Measurements from ENCODE around the gene GSTA2.
"Not testable (repeated sequence)": the region's sequence is repeated elsewhere in the genome, so short reads cannot be mapped to it uniquely, and the experiment has no call there.

The GSTA2 gene

DNA sequence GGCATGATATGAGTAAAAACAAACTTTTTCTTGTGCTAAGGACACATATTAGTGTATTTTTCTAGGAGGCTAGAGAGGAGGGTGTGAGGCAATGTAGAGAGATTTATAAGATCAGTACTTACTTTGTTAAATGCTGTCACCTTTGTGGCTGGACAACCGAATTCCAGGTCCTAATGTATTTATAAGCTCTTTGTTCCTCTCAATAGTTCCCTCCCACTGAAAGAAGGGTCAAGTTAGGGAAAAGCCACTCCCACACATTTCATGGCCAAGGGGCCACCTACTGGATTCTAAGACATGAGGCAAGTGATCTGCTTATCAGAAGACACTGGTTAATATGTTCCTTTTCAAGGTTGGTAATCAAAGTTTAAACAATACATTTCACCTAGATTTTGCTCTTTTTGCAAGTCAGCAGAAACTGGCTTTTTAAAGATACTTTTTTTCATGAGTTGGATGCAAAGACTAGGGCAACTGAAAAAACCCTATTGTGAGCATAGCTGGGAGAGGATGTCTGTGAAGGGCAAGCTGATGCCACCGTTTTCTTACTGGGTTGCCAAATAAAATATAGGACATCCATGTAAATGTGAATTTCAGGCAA is at the start of gene GSTA2:
TSS of gene GSTA2 (minus strand) at position 154 of the 595 bp plus-strand sequence. CDS start 5,528 bp downstream, outside the sequence.
- not testable (repeated sequence) for FAIRE-seq

DNA sequence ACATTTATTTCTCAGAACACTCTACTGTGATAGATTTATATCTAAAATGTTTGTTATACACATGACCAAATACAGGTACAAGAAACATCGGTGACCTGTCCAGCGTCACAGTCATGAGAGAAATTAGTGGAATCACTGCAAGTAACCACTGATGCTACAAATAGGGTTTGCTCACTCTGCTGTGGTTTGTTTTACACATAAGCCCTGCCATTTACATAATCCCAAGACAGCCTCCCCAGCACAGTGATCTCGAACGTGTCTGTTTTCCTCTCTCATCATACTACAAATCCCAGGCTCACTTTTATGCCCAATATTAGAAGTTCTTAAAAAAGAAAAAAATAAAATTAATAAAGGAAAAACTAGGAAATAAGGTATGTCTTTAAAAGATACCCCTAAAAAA is 46.5 kb upstream of the GSTA2 start:
- not testable (repeated sequence) for FAIRE-seq

DNA sequence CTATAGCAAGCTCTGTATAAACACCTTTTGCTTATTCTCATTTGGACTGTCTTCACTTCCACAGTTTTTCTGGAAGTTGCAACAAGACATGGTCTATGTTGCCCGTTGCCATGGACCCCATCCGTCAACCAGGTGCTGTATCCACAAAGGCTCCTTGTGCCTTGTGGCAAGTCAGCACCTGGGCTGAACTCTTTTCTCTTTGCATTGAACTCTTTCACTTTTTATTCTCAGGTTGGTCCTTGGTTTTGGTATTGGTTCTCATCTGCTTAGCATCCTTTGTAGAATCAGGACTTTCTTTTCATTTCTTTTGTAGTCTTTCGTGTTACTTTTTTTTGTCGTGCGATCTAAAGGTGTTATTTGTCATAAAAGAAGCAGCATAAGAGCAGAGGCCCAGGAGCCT is 45.4 kb upstream of the GSTA2 start:
- no peak for FAIRE-seq

DNA sequence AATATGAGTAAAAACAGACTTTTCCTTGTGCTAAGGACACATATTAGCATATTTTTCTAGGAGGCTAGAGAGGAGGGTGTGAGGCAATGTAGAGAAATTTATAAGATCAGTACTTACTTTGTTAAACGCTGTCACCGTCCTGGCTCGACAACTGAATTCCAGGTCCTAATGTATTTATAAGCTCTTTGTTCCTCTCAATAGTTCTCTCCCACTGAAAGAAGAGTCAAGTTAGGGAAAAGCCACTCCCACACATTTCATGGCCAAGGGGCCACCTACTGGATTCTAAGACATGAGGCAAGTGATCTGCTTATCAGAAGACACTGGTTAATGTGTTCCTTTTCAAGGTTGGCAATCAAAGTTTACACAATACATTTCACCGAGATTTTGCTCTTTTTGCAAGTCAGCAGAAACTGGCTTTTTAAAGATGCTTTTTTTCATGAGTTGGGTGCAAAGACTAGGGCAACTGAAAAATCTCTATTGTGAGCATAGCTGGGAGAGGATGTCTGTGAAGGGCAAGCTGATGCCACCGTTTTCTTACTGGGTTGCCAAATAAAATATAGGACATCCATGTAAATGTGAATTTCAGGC is 40.5 kb upstream of the GSTA2 start, which contains the start of gene GSTA1:
TSS of gene GSTA1 (minus strand) at position 149 of the 588 bp plus-strand sequence. CDS start 4,549 bp downstream, outside the sequence.
- FAIRE-seq: not testable (repeated sequence)

DNA sequence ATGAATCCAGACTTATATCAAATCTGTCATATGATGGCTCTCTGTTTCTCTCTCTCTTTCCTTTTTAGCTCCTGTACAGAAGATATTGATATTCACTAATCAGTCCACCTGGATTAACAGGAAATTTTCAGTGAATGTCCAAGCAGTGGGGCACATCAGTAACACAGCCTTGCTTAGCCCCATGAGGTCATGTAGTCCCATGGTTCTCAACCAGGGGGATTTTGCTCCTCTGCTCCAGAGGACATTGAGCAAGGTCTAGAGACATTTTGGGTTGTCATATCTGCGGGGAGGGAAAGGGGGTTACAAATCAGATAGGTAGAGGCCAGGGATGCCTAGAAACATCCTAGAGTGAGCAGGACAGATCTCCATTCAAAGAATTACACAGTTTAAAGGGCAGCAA is 39.5 kb upstream of the GSTA2 start:
- FAIRE-seq: no peak

DNA sequence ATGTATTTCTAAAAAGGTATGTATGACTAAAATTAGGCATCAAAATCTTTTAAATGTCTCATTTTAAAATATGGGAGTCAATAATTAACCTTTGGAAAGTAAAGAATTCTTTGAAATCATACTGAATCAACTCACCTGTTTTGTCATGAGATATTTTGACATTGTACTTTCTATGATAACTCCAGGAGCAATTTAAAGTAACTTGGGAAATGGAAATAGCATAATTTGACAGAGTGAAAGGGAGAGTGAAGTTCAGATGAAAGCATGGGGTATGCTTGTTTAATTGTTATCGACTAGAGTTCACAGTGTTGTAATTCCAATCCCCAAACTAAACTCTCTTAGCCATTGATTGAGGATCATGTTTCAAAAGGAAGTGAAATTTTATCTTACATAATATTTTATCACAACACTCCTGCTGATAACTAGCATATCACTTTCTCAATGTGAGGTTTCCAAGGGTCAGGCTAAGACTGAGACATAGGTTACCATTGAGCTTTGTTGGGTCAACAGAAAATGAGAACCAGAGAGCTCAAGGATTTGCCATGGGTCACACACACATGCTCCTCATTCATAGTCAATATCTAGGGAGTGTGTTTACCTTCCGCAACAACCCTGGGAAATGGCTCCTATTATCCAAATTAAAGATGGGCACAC is 38.0 kb upstream of the GSTA2 start:
- no peak for FAIRE-seq

DNA sequence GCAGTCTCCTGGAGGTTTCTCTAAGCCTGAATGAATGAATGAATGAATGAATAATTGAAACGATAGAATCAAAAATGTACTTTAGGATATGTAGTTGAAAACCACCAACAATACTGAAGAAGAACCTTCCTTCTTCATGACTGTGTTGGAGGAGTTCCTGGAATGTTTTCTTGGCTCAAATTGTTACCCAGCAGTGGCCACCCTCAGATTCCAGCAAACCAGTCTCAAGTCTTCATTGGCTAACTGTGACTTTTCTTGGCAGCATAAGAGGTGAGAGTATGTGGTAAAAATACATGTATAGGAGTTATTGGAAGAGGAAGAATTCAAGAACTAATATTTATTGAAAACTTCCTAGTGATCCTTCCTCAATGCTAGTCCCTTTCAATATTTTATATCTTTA is 36.0 kb upstream of the GSTA2 start:
- not testable (repeated sequence) for FAIRE-seq

DNA sequence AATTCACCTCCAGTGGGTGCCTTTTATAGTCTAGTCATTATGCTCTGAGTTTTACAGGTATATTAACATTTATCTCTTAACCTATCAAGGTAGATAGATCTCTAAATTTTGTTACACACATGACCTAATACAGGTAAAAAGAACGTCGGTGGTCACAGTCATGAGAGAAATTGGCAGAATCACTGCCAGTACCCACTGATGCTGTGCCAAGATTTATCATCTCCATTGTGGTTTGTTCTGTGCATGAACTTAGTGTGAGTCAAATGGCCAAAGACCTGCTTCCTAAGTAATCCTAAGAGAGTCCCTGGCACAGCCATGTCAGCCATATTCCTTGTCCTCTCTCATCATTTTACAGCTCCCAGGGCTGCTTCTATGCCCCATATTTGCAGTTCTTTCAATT is 31.1 kb upstream of the GSTA2 start:
- not testable (repeated sequence) for FAIRE-seq

DNA sequence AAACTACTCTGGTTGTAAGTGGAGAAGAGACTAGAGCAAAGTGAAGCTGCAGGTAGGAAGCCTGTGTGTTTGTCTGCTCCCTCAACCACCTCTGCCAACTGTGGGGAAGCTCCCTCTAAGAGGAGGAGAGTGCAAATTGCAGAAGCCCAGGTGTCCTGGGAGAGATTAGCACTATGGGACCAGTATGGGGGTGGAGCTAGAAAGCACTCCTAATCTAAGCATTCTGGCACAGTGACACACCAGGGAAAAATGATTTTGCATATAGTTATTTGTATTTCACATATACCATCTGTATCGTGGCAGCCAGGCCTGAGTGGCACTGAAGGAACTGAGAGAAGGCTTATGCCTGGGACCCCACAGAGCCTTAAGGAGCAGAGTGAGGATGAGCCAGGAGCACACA is 27.6 kb upstream of the GSTA2 start:
- no peak for FAIRE-seq

DNA sequence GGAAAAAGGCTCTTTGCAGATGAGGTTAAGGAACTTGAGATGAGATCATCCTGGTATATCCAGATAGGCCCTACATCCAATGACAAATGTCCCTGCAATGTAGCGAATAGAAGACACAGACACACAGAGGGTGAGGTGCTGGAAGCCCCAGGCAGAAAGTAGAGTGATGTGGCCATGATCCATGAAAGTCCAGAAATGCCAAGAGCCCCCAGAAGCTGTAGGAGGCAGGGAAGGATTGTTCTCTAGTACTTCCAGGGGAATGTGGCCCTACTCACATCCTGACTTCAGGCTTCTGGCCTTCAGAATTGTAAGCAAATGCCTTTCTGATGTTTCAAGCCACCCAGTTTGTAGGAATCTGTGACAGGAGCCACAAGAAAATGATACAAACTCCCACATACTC is 26.4 kb upstream of the GSTA2 start:
- not testable (repeated sequence) for FAIRE-seq

DNA sequence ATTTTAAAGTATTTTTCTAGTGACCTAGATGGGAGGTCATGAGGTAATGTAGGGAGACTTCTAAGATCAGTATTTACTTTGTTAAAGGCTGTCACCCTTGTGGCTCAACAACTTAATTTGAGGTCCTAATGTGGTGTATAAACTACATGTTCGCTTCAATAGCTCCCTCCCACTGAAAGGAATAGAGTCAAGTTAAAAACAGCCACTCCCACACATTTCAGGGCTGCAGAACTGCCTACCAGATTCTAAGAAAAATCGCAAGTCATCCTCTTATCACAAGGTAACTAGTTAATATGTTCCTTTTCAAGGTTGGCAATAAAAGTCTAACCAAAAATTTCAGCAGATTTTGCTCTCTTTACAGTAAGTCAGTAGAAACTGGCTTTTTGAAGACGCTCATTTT is 25.2 kb upstream of the GSTA2 start:
- peak; percentile 33 for FAIRE-seq

DNA sequence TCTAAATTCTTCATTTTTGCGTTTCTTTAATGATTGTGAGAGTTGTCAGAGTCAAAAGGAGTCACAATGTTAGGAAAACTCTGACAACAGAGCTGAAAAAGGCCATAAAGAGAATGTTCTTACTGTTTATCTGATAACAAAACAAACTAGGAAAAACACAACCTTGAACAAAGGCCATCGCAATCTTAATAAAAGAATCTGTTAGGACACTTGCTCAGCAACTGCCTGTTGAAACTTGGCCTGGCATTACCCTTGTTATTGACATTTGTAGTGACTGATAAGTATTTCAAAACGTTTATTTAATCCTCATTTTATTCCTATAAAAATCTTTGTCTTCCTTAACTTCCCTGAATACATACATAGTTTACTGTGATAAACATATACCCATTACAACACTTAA is 24.6 kb upstream of the GSTA2 start:
- no peak for FAIRE-seq

DNA sequence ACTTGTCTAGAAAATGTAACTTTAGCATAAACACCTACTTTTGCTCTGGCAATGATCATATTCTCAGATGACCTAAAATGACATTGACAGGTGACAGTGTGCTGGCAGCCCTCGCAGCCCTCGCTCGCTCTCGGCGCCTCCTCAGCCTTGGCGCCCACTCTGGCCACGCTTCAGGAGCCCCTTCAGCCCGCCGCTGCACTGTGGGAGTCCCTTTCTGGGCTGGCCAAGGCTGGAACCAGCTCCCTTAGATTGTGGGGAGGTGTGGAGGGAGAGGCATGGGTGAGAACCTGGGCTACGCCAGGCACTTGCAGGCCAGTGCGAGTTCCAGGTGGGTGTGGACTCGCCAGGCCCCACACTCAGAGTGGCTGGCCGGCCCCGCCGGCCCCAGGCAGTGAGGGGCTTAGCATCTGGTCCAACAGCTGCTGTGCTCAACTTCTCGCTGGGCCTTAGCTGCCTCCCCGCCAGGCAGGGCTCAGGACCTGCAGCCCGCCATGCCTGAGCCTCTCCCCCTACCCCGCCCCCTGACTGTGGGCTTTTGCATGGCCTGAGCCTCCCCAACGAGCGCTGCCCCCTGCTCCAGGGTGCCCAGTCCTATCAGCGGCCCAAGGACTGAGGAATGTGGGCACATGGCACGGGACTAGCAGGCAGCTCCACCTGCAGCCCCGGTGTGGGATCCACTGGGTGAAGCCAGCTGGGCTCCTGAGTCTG is 23.1 kb upstream of the GSTA2 start:
- FAIRE-seq: no peak

DNA sequence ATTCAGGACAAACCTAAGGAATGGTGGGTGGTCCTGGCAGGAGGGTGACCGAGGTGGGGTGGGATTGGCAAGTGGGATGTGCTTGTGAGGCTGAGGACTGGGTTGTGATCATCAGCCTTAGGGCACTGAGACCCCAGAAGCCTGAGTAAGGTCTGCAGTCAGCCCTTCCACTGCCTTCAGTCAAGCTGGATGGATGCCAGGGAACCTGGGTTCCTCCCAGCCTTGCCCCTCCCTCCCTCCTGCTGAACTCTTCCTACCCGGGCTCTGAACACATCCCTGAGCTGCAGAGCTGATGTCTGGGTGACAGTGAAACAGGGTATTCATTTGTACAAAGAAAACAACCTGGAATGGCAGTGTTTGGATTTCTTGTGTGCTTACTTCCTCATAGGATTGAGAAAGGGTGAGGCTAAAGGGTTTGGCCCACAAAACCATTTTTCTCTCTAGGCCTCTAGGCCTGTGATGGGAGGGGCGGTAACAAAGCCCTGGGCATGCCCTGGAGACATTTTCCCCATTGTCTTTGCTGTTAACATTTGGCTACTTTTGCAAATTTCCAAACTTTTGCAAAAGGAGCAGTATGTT is 19.5 kb upstream of the GSTA2 start:
- not testable (repeated sequence) for FAIRE-seq

DNA sequence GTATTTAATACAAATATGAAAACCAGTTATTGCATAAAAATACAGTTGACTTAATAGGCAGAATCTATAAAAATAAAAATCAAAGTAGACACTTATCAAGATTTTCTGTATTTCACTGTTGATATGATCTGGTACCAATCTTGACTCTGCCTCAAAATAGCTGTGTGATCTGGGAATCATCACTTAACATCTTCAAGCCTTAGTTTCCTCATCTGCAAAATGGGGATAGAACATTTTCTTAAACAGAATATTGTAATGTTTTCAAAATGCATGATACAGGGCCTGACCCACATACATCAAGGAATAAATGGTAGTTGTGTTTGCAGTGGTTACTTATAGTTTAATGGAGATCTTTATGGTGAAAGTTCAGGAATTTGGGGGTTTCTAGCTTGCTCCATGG is 18.9 kb upstream of the GSTA2 start:
- not testable (repeated sequence) for FAIRE-seq

DNA sequence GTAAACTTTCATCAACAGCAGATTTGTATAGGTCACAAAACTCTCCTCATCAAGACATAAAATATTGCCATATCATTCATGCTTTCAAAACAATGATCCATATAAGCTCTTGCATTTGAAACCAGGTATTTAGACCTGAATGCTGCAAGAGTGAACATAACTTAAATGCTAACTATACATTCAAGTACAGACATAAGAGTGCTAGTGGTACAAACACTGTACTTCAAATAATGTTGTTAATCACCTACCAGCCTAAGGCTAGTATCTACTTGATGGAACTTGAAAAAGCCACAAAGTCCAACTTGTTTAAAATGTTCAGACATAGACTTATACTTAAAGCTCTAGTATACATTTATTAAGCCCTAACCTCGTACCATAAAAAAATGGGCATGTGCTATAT is 16.0 kb upstream of the GSTA2 start:
- no peak for FAIRE-seq

DNA sequence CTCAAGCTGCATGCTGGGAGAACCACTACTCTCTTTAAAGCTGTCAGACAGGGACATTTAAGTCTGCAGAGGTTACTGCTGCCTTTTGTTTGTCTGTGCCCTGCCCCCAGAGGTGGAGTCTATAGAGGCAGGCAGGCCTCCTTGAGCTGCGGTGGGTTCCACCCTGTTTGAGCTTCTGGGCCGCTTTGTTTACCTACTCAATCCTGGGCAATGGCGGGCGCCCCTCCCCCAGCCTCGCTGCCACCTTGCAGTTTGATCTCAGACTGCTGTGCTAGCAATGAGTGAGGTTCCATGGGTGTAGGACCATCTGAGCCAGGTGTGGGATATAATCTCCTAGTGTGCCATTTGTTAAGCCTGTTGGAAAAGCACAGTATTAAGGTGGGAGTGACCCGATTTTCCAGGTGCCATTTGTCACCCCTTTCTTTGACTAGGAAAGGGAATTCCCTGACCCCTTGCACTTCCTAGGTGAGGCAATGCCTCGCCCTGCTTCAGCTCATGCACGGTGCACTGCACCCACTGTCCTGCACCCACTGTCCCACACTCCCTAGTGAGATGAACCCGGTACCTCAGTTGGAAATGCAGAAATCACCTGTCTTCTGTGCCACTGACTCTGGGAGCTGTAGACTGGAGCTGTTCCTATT is 13.6 kb upstream of the GSTA2 start:
- FAIRE-seq: not testable (repeated sequence)

DNA sequence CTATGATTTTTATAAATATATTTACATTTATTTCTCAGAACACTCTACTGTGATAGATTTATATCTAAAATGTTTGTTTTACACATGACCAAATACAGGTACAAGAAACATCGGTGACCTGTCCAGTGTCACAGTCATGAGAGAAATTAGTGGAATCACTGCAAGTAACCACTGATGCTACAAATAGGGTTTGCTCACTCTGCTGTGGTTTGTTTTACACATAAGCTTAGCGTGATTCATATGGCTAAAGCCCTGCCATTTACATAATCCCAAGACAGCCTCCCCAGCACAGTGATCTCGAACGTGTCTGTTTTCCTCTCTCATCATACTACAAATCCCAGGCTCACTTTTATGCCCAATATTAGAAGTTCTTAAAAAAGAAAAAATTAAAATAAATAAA is 6.1 kb upstream of the GSTA2 start:
- not testable (repeated sequence) for FAIRE-seq

DNA sequence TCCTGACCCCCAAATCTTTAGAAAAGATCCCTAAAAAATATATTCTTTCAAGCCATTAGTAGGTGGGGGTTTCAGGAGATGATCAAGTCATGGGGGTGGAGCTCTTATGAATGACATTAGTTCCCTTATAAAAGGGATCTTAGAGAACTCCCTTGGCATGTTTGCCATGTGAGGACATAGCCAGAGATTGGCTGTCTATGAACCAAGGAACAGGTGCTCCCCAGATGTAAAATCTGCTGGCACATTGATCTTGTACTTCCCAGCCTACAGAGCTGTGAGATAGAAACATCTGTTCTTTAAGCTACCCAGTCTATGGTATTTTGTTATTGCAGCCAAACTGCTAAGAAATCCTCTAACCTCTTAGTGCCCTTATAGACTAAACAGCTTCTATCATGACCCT is 4.4 kb upstream of the GSTA2 start:
- FAIRE-seq: not testable (repeated sequence)

DNA sequence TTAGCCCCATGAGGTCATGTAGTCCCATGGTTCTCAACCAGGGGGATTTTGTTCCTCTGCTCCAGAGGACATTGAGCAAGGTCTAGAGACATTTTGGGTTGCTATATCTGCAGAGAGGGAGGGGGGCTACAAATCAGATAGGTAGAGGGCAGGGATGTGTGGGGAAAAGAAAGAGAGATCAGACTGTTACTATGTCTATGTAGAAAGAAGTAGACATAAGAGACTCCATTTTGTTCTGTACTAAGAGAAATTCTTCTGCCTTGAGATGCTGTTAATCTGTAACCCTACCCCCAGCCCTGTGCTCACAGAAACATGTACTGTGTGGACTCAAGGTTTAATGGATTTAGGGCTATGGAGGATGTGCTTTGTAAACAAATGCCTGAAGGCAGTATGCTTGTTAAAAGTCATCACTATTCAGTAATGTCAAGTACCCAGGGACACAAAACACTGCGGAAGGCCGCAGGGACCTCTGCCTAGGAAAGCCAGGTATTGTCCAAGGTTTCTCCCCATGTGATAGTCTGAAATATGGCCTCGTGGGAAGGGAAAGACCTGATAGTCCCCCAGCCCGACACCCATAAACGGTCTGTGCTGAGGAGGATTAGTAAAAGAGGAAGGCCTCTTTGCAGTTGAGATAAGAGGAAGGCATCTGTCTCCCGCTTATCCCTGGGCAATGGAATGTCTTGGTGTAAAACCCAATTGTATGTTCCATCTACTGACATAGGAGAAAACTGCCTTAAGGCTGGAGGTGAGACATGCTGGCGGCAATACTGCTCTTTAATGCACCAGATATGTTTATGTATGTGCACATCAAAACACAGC is 1.4 kb downstream of the GSTA2 start:
- not testable (repeated sequence) for FAIRE-seq

DNA sequence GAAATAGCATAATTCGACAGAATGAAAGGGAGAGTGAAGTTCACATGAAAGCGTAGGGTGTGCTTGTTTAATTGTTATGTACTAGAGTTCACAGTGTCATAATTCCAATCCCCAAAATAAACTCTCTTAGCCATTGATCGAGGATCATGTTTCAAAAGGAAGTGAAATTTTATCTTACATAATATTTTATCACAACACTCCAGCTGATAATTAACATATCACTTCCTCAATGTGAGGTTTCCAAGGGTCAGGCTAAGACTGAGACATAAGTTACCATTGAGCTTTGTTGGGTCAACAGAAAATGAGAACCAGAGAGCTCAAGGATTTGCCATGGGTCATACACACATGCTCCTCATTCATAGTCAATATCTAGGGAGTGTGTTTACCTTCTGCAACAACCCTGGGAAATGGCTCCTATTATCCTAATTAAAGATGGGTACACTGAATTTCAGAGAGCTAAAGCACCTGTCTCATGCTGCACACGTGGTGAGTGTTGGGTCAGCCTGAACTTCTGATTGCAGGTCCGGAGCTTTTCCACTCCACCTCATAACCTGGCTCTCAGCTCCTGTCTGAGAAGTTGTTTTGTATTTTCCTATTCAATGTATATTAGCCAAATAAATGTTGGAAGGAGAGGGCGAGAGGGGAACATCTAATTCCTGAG is 3.0 kb downstream of the GSTA2 start:
- FAIRE-seq: peak; percentile 62

Measured in islet of Langerhans (tissue), 1 donor.